ENCODE results near the gene TLR7. TPM values are rescaled to one million over a fixed set of nuclear protein-coding genes. Genes with fewer than 3 reads are reported as not detected.

Gene TLR7
- total and polyA plus RNA-seq, 2 donors (not counting 3 experiments of a cell fraction or from before 2014, with no cell fraction given), result not detected

DNA sequence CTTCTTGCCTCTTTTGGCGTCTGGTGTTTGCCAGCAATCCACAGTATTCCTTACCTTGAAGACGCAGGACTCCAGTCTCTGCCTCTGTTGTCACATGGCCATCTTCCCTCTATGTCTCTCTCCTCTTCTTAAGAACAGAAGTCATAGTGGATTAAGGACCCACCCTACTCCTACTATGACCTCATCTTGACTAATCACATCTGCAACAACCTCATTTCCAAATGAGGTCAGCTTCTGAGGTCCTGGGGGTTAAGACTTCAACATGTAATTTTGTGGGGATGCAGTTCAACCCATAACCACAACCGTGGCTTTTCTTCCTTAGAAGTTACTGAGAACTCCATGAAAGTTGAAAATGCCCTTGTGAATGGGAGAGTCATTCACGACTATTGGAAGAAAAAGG, 62.8 kb downstream of the TLR7 start:
- Histone ChIP-seq H4K20me1 (replicated peaks; ENCODE audit: control insufficient read depth, extremely low read depth, insufficient read depth, low read length) (no peaks in the 10 kb centered on the region), H3K27me3 (ENCODE audit: control insufficient read depth in 2 of 2, insufficient read depth in 2 of 2, low read length in 2 of 2) (no peaks in the 10 kb centered on the region), H3K9ac (replicated peaks; ENCODE audit: extremely low read depth, insufficient read depth, low read length) (no peak overlapping the region), H3K4me2 (ENCODE audit: insufficient read depth, low read length) (no peak overlapping the region), H2AFZ (ENCODE audit: low read depth, low read length) (no peak overlapping the region), H3K4me3 (replicated peaks in 1 of 3; ENCODE audit: insufficient read depth in 1 of 3, low read depth in 1 of 3, low read length in 3 of 3) (no peak overlapping the region), H3K79me2 (ENCODE audit: control insufficient read depth, insufficient read depth, low read length) (no peaks in the 10 kb centered on the region), H3K27ac (ENCODE audit: insufficient read depth, low read depth, low read length) (no peak overlapping the region), H3K9me3 (replicated peaks; ENCODE audit: control insufficient read depth, insufficient read depth, low read length) (no peaks in the 10 kb centered on the region), H3K4me1 (ENCODE audit: control insufficient read depth, extremely low read depth, insufficient read depth, low read length) (no peaks in the 10 kb centered on the region), H3K36me3 (ENCODE audit: control insufficient read depth in 2 of 2, extremely low read depth in 1 of 2, insufficient read depth in 2 of 2, low read length in 2 of 2) (no peaks in the 10 kb centered on the region), H3K9me1 (replicated peaks; ENCODE audit: control insufficient read depth, extremely low read depth, insufficient read depth, low read length) (no peaks in the 10 kb centered on the region)
- ChIA-PET POLR2A (no interaction called here), CTCF (interaction anchor here (1.4 kb wide), 1 partner anchor 17 kb away, joined by 3 read pairs; no protein-coding TSS in a partner anchor)
- no peak for DNase-seq (ENCODE audit: low read depth, low spot score)
- no peak for FAIRE-seq
- intact Hi-C loops (cut with micrococcal nuclease) (no loop called here), dilution Hi-C loops (cut with MboI; ENCODE audit: extremely low pct_ligation_motif_present, low sequenced_read_pairs) (no loop called here)
- TF ChIP-seq POLR2A (IDR thresholded peaks at IDR 0.05; ENCODE audit: low read depth, low read length) (no peak), POLR2AphosphoS5 (IDR thresholded peaks at IDR 0.05; ENCODE audit: insufficient read depth, low read depth, low read length) (no peak), MAX (IDR thresholded peaks at IDR 0.05; ENCODE audit: insufficient read depth, insufficient read length) (no peak), JUN (IDR thresholded peaks at IDR 0.05; ENCODE audit: borderline replicate concordance, insufficient read depth, insufficient read length, low read depth) (no peak), EZH2 (IDR thresholded peaks at IDR 0.05; ENCODE audit: borderline replicate concordance, low read depth, low read length, severe bottlenecking) (no peak), MYC (IDR thresholded peaks at IDR 0.05; ENCODE audit: low read depth, low read length) (no peak), GATA2 (IDR thresholded peaks at IDR 0.05; ENCODE audit: insufficient read depth, insufficient read length, low read depth, low read length) (no peak), FOS (IDR thresholded peaks at IDR 0.05; ENCODE audit: borderline replicate concordance, insufficient read depth, low read length) (no peak)
- TF ChIP-seq, protein P1, sequence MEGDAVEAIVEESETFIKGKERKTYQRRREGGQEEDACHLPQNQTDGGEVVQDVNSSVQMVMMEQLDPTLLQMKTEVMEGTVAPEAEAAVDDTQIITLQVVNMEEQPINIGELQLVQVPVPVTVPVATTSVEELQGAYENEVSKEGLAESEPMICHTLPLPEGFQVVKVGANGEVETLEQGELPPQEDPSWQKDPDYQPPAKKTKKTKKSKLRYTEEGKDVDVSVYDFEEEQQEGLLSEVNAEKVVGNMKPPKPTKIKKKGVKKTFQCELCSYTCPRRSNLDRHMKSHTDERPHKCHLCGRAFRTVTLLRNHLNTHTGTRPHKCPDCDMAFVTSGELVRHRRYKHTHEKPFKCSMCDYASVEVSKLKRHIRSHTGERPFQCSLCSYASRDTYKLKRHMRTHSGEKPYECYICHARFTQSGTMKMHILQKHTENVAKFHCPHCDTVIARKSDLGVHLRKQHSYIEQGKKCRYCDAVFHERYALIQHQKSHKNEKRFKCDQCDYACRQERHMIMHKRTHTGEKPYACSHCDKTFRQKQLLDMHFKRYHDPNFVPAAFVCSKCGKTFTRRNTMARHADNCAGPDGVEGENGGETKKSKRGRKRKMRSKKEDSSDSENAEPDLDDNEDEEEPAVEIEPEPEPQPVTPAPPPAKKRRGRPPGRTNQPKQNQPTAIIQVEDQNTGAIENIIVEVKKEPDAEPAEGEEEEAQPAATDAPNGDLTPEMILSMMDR (IDR thresholded peaks at IDR 0.05; ENCODE audit: extremely low read depth in 1 of 2, insufficient read depth in 1 of 2, low read depth in 1 of 2, low read length in 2 of 2), result no peak
- BruUV-seq (replicated peaks), result no TSS peak

Data from endothelial cell of umbilical vein (primary cell).